Transverse colon (tissue), 4 donors: ENCODE data around the gene ELSPBP1. TPM values are rescaled to one million over a fixed set of nuclear protein-coding genes. Genes with fewer than 3 reads are reported as not detected.

Experiments used
- DNase-seq: peaks from one replicate; pipeline ENCODE4 v3.0.0-alpha.2; 2019
- H3K27ac ChIP-seq, 4 donors: fragments of 200-600 bp; sonication (generic); 2 replicates each; pipeline ENCODE4 v1.5.1; 2016 to 2018; ENCODE audit warnings: inconsistent platforms in 4 of 4
- H3K27me3 ChIP-seq: fragments of 200-600 bp; sonication (generic); 2 replicates; pipeline ENCODE4 v1.5.1; 2017; ENCODE audit warnings: inconsistent platforms
- H3K36me3 ChIP-seq, 4 donors: fragments of 200-600 bp; sonication (generic); 2 replicates each; pipeline ENCODE4 v1.5.1; 2017 to 2019; ENCODE audit warnings: inconsistent platforms in 4 of 4
- H3K4me1 ChIP-seq, 4 donors: fragments of 200-600 bp; sonication (generic); 2 replicates each; pipeline ENCODE4 v1.5.1; 2017 to 2020; ENCODE audit warnings: inconsistent platforms in 4 of 4
- H3K4me3 ChIP-seq, 4 donors: fragments of 200-600 bp; sonication (generic); 1 replicate in 1 of 4; 2 replicates in 3 of 4; pipeline versions ENCODE4 v1.5.1 to v1.6.1; 2017 to 2019; ENCODE audit warnings: inconsistent platforms in 4 of 4
- H3K9me3 ChIP-seq, 2 donors: fragments of 200-600 bp; sonication (generic); 2 replicates each; pipeline ENCODE4 v1.5.1; 2017 to 2019; ENCODE audit warnings: inconsistent platforms in 2 of 2
- EP300 ChIP-seq: sonication (generic); formaldehyde crosslinking; IDR thresholded peaks from one replicate; pipeline ENCODE4 v1.6.1; 2017; ENCODE audit warnings: antibody characterized with exemption, low read depth
- POLR2A ChIP-seq: fragments of 450-650 bp; IDR thresholded peaks from one replicate; pipeline ENCODE4 v1.6.1; 2016; ENCODE audit warnings: antibody characterized with exemption, mild to moderate bottlenecking, moderate library complexity
- POLR2AphosphoS5 ChIP-seq, 3 donors: sonication (generic); formaldehyde crosslinking; IDR thresholded peaks; one replicate each; pipeline ENCODE4 v1.6.1; 2016; ENCODE audit warnings: antibody characterized with exemption in 3 of 3
- WGBS, 2 donors: methylation state at CpG; one replicate each; pipeline ENCODE4 v1.1.5; 2018; ENCODE audit warnings: low coverage in 1 of 2; 5-methylcytosine and 5-hydroxymethylcytosine counted together
- in situ Hi-C, 4 donors: fragments of 200-750 bp; cut with MboI; loops; one replicate each; pipeline versions ENCODE4 v1.15.0 to v1.15.1; 2017; ENCODE audit warnings: low sequenced_read_pairs in 3 of 4, low pct_ligation_motif_present in 1 of 4, low pct_unique_long_range_greater_than_20kb in 1 of 4
- intact Hi-C: fragments of 100-400 bp; cut with DNase I; formaldehyde crosslinking; loops from one replicate; pipeline ENCODE4 v1.15.1; 2023; ENCODE audit warnings: low total_unique reads
- total RNA-seq, 4 donors: library from RNA; depleted of rRNA; stranded (reverse); fragments of >200 nt; gene quantifications; one replicate each; pipeline ENCODE4 v1.1.0, GENCODE V29; 2016
- TF ChIP-seq, protein P1 (sequence below), 5 experiments: fragments of 200-600 bp in 3 of 5; fragments of 450-650 bp in 2 of 5; sonication (generic) in 3 of 5; IDR thresholded peaks; 1 replicate in 2 of 5; 2 replicates in 3 of 5; pipeline ENCODE4 v1.5.1; 2016 to 2017; ENCODE audit warnings: antibody characterized with exemption in 5 of 5, inconsistent platforms in 3 of 5, mild to moderate bottlenecking in 2 of 5, moderate library complexity in 1 of 5

The ELSPBP1 gene
- total RNA-seq, 4 donors from 2014 or later: not detected

DNA sequence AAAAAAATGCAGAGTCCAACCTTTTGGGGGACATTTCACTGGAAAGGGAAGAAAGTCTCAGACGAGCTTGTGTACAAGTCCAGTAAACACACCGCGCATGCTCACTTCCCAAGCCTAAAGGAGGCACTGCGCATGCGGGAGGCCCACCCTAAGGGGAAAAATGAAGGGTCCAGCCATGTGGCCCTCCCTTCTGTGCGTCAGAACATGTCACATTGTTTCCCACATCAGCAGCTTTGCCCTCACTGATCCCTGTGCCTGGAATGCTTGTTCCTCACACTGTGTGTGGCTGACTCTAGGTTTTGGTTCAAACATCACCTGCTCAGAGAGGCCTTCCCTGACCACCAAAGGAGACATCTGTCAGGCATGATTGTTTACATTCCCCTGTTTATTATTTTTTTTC lies 4.4 kb downstream of the ELSPBP1 start:
- Histone ChIP-seq H3K27ac (no peak overlapping the region), H3K4me3 (no peak overlapping the region), H3K36me3 (no peaks in the 10 kb centered on the region), H3K4me1 (no peaks in the 10 kb centered on the region), H3K9me3 (no peaks in the 10 kb centered on the region), H3K27me3 (no peaks in the 10 kb centered on the region)
- in situ Hi-C loops (no loop called here), intact Hi-C loops (no loop called here)
- no peak for TF ChIP-seq EP300
- TF ChIP-seq, protein P1, sequence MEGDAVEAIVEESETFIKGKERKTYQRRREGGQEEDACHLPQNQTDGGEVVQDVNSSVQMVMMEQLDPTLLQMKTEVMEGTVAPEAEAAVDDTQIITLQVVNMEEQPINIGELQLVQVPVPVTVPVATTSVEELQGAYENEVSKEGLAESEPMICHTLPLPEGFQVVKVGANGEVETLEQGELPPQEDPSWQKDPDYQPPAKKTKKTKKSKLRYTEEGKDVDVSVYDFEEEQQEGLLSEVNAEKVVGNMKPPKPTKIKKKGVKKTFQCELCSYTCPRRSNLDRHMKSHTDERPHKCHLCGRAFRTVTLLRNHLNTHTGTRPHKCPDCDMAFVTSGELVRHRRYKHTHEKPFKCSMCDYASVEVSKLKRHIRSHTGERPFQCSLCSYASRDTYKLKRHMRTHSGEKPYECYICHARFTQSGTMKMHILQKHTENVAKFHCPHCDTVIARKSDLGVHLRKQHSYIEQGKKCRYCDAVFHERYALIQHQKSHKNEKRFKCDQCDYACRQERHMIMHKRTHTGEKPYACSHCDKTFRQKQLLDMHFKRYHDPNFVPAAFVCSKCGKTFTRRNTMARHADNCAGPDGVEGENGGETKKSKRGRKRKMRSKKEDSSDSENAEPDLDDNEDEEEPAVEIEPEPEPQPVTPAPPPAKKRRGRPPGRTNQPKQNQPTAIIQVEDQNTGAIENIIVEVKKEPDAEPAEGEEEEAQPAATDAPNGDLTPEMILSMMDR (IDR thresholded peaks at IDR 0.05): no peak
- no peak for TF ChIP-seq POLR2A
- no peak for TF ChIP-seq POLR2AphosphoS5 (IDR thresholded peaks at IDR 0.05)
- WGBS, 2 donors: 50 to 85% methylated on average over 1 to 6 of the region's 6 CpGs
- DNase-seq: no peak

DNA sequence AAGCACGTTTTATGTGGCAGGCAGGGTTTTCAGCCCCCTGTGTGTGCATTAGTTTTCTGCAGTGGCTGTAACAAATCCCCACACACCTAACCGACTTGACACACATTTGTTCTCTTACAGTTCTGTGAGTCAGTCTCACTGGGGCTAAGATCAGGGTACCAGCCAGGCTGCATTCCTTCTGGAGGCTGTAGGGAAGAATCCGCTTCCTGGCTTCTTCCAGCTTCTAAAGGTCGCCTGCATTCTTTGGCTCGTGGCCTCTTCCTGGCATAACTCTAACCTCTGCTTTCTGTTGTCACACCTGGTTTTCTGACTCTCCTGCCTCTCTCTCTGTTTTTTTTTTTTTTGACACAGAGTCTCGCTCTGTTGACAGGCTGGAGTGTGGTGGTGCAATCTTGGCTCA lies 6.4 kb downstream of the ELSPBP1 start:
- Histone ChIP-seq H3K4me3 (no peak overlapping the region), H3K27me3 (no peaks in the 10 kb centered on the region), H3K36me3 (no peaks in the 10 kb centered on the region), H3K9me3 (no peaks in the 10 kb centered on the region), H3K4me1 (no peaks in the 10 kb centered on the region), H3K27ac (no peak overlapping the region)
- 82 to 84% methylated on average over 4 to 6 of the region's 6 CpGs for WGBS, 2 donors
- DNase-seq: no peak
- in situ Hi-C loops: loop anchor here in 1 of 4 donors (25.0 kb wide), 1 partner anchor 164 kb away; no protein-coding TSS in a partner anchor
- TF ChIP-seq, protein P1 (IDR thresholded peaks at IDR 0.05): no peak
- TF ChIP-seq POLR2A: no peak
- no peak for TF ChIP-seq EP300
- TF ChIP-seq POLR2AphosphoS5 (IDR thresholded peaks at IDR 0.05): no peak
- intact Hi-C loops: no loop called here

DNA sequence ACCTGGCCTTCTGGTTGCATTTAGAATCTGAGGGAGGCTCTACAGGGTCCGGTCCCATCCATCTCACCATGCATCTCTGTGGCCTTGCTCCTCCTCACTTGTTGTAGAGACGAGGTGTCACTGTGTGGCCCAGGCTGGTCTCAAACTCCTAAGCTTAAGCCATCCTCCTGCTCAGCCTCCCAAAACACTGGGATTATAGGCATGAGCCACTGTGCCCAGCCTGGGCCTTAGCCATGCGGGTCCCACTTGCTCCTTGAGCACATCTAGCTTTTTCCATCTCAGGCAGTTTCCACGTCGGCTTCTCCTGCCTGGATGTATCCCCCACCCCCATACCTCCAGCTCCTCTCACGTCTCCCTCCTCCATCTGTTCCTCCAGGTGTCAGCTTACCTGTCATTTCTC lies 9.8 kb downstream of the ELSPBP1 start:
- H3K27me3 ChIP-seq: no peaks in the 10 kb centered on the region
- no peaks in the 10 kb centered on the region for H3K9me3 ChIP-seq
- intact Hi-C loops (no loop called here), in situ Hi-C loops (loop anchor here in 1 of 4 donors (25.0 kb wide), 1 partner anchor 167 kb away; no protein-coding TSS in a partner anchor)
- H3K36me3 ChIP-seq: no peaks in the 10 kb centered on the region
- 51 to 80% methylated on average over 3 to 6 of the region's 6 CpGs for WGBS, 2 donors
- no peak overlapping the region for H3K4me3 ChIP-seq
- TF ChIP-seq POLR2A (no peak), POLR2AphosphoS5 (IDR thresholded peaks at IDR 0.05) (no peak), EP300 (no peak)
- TF ChIP-seq, protein P1 (IDR thresholded peaks at IDR 0.05): no peak
- no peak for DNase-seq
- no peak overlapping the region for H3K27ac ChIP-seq
- H3K4me1 ChIP-seq: no peaks in the 10 kb centered on the region

DNA sequence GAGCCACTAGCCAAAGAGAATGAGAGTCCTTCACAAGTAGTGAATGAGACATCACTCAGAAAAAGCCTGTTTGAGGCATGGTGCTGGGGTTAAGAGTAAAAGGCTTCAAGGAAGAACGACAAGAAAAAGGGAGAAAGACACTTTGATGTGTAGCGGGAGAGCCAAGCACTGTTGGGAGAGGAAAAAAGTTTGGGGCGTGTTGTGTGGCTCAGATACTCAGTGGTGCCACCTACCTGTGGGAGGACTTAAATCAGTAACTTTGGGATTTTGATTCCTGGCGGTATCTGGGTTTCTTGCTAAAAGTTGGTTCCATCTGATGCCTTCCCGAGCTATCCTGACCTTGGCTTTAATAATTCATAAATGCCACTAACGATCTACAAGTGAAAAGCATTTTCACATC lies 12.3 kb downstream of the ELSPBP1 start:
- no peak overlapping the region for H3K27ac ChIP-seq
- WGBS, 2 donors: 84% methylated on average over 6 of the region's 6 CpGs; no CpG with 5 or more reads in 1 of the 2 donors
- H3K36me3 ChIP-seq: no peaks in the 10 kb centered on the region
- no peaks in the 10 kb centered on the region for H3K27me3 ChIP-seq
- H3K4me3 ChIP-seq: no peak overlapping the region
- TF ChIP-seq EP300 (no peak), POLR2AphosphoS5 (IDR thresholded peaks at IDR 0.05) (no peak), POLR2A (no peak)
- TF ChIP-seq, protein P1 (IDR thresholded peaks at IDR 0.05): no peak
- in situ Hi-C loops: loop anchor here in 1 of 4 donors (25.0 kb wide), 1 partner anchor 169 kb away; no protein-coding TSS in a partner anchor
- DNase-seq: no peak
- intact Hi-C loops: no loop called here
- no peaks in the 10 kb centered on the region for H3K9me3 ChIP-seq
- H3K4me1 ChIP-seq: no peaks in the 10 kb centered on the region
